HepG2 (cell line): ENCODE data around the gene C14orf180.
"Not testable (repeated sequence)": the region's sequence is repeated elsewhere in the genome, so short reads cannot be mapped to it uniquely, and the experiment has no call there.

Experiments used
- CEBPB ChIP-seq: IDR thresholded peaks from 2 replicates; pipeline ENCODE4 v1.6.1; 2011; ENCODE audit warnings: low read depth, low read length, improper control_type of control experiment, borderline replicate concordance
- JUNB ChIP-seq: sonication (generic); formaldehyde crosslinking; IDR thresholded peaks from 2 replicates; pipeline ENCODE4 v1.8.0; 2022; ENCODE audit warnings: missing genetic modification reagents, mild to moderate bottlenecking, borderline replicate concordance
- NFIC ChIP-seq: IDR thresholded peaks from 2 replicates; pipeline ENCODE4 v1.6.1; 2012; ENCODE audit warnings: mild to moderate bottlenecking, low read length, inconsistent platforms
- RFX3 ChIP-seq: IDR thresholded peaks from 2 replicates; pipeline ENCODE4 v1.6.1; 2016; ENCODE audit warnings: missing biosample characterization, missing genetic modification reagents
- TBL1XR1 ChIP-seq: fragments of 150-350 bp; IDR thresholded peaks from 2 replicates; pipeline ENCODE4 v1.6.1; 2014; ENCODE audit warnings: borderline replicate concordance, low read length; ENCODE audit not compliant: partially characterized antibody
- TCF12 ChIP-seq, 2 experiments: fragments of 450-650 bp in 1 of 2; sonication (generic) in 1 of 2; formaldehyde crosslinking in 1 of 2; IDR thresholded peaks; 2 replicates each; pipeline versions ENCODE4 v1.6.1 to v1.8.0; 2017 to 2022; ENCODE audit warnings: antibody characterized with exemption in 1 of 2, mild to moderate bottlenecking in 1 of 2, missing genetic modification reagents in 1 of 2, moderate library complexity in 1 of 2
- ZBTB7A ChIP-seq: sonication (generic); formaldehyde crosslinking; IDR thresholded peaks from 2 replicates; pipeline ENCODE4 v1.8.0; 2022; ENCODE audit warnings: mild to moderate bottlenecking, missing genetic modification reagents
- ZNF431 ChIP-seq: sonication (generic); formaldehyde crosslinking; IDR thresholded peaks from 2 replicates; pipeline ENCODE4 v1.9.0; 2022; ENCODE audit warnings: missing genetic modification reagents, low read depth, mild to moderate bottlenecking, borderline replicate concordance
- ZNF530 ChIP-seq: sonication (generic); formaldehyde crosslinking; IDR thresholded peaks from 2 replicates; pipeline ENCODE4 v1.5.0; 2020; ENCODE audit warnings: low read depth, mild to moderate bottlenecking, missing genetic modification reagents
- TF ChIP-seq, protein P1 (sequence below): sonication (generic); formaldehyde crosslinking; IDR thresholded peaks from 2 replicates; pipeline ENCODE4 v1.4.0; 2020; ENCODE audit warnings: missing genetic modification reagents, borderline replicate concordance

DNA sequence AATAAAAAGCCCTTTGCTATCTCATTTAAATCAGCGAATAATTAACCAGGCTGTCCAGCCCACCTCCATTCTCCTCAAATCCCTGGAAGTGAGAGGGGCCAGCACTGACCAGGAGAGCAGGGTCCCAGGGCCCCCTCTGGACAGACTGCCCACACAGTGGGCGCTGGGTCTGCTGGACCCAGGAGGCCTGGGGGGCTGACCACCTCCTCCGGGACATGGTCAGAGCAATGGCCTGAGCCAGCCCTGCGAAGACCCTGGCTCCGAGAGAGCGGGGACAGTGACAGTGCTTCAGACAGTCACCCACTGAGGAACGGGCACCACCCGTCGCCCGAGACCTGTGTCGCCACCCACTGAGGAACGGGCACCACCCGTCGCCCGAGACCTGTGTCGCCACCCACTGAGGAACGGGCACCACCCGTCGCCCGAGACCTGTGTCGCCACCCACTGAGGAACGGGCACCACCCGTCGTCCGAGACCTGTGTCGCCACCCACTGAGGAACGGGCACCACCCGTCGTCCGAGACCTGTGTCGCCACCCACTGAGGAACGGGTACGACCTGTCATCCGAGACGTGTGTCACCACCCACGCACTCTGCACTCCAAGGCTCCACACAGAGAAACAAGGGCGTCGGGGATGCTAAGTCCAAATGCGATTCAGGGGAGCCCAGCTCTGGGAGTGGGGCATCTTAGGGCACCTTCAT, 57.4 kb downstream of the C14orf180 start:
- TF ChIP-seq TCF12 (IDR thresholded peaks at IDR 0.05); TCF12 (CRISPR knock-in tag; IDR thresholded peaks at IDR 0.05); NFIC; JUNB (CRISPR knock-in tag); CEBPB; ZNF431 (CRISPR knock-in tag); RFX3; ZNF530 (CRISPR knock-in tag); TBL1XR1; ZBTB7A (CRISPR knock-in tag): not testable (repeated sequence)
- TF ChIP-seq, protein P1, sequence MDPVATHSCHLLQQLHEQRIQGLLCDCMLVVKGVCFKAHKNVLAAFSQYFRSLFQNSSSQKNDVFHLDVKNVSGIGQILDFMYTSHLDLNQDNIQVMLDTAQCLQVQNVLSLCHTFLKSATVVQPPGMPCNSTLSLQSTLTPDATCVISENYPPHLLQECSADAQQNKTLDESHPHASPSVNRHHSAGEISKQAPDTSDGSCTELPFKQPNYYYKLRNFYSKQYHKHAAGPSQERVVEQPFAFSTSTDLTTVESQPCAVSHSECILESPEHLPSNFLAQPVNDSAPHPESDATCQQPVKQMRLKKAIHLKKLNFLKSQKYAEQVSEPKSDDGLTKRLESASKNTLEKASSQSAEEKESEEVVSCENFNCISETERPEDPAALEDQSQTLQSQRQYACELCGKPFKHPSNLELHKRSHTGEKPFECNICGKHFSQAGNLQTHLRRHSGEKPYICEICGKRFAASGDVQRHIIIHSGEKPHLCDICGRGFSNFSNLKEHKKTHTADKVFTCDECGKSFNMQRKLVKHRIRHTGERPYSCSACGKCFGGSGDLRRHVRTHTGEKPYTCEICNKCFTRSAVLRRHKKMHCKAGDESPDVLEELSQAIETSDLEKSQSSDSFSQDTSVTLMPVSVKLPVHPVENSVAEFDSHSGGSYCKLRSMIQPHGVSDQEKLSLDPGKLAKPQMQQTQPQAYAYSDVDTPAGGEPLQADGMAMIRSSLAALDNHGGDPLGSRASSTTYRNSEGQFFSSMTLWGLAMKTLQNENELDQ (CRISPR knock-in tag) = not testable (repeated sequence)
